GM19468 (cell line): ENCODE measurements around the gene GJB3.
"Not testable (repeated sequence)": the region's sequence is repeated elsewhere in the genome, so short reads cannot be mapped to it uniquely, and the experiment has no call there.

Experiments used
- ATAC-seq: cut with Tn5 transposase; IDR thresholded peaks from one replicate; pipeline ENCODE4 v1.9.1; 2021; ENCODE audit warnings: mild to moderate bottlenecking, moderate library complexity, moderate number of reproducible peaks; ENCODE audit not compliant: unreplicated experiment; ENCODE audit errors: extremely low read depth

The GJB3 gene

DNA sequence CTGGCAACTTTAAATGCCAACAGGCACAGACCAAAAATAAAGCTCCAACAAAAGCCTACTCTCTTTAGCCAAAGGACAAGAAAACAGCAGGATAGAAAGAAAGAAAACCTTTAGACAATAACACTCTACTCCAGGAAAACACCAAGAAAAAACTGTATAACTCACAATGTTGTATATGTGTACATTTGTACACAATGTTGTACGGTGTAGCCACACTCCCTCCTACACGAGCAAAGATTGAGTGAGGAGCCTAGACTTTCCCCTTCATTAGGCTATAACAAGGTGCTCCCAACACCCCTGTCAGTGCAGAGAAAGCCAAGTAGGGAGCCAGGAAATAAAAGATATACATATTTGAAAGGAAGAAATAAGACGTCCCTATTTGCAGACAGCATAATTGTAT, 35.8 kb downstream of the GJB3 start:
- ATAC-seq = no peak

DNA sequence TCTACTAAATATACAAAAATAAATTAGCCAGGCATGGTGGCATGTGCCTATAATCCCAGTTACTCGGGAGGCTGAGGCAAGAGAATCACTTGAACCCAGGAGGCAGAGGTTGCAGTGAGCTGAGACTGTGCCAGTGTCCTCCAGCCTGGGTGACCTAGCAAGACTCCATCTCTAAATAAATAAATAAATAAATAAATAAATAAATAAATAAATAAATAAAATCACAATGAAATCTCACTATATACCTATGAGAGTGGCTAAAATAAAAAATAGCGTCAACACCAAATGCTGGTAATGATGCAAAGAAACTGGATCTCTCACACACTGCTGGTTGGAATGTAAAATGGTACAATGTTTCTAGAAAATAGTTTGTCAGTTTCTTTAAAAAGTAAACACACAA, 37.8 kb downstream of the GJB3 start:
- ATAC-seq = not testable (repeated sequence)

DNA sequence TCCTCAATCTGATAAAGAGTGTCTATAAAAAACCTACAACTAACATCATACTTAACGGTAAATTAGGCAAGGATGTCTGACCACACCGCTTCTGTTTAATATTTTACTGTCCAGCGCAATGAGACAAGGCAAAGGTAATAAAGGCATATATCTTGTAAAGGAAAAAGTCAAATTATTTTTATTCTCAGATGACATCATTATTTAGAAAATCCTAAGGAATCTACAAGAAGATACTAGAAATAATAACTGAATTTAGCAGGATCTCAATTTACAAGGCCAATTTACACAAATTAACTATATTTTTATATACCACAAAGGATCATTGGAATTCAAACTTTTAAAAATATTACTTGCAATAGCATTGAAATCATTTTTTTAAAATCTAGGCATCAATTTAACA, 41.2 kb downstream of the GJB3 start:
- no peak for ATAC-seq

DNA sequence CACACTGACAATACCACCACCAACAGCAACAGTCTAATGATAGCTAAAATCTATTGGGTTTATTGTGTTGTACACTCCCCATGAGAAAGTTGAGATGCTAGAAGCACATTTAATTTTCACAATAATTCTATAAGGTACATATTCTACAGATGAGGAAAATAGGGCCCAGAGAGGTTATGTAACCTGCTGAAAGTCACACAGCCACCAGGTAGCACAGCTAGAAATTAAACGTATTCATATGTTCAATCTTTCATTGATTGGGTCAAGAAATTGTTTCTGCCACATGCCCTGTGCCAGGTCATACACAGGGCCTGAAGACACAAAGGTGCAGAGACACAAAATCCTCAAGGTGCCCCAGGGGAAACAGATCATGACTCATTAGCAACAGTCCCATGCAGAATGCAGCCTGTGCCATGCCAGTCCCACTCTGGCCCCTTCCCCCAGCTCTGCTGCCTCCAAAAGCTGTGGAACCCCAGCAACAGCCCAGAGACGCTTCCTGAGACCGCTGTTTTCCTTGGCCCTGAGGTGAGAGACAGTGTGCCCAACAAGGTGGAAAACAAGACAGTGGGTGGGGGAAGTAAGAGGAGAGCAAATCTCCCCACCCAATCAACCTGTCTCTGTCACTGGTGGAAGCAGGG, 43.9 kb downstream of the GJB3 start:
- no peak for ATAC-seq

DNA sequence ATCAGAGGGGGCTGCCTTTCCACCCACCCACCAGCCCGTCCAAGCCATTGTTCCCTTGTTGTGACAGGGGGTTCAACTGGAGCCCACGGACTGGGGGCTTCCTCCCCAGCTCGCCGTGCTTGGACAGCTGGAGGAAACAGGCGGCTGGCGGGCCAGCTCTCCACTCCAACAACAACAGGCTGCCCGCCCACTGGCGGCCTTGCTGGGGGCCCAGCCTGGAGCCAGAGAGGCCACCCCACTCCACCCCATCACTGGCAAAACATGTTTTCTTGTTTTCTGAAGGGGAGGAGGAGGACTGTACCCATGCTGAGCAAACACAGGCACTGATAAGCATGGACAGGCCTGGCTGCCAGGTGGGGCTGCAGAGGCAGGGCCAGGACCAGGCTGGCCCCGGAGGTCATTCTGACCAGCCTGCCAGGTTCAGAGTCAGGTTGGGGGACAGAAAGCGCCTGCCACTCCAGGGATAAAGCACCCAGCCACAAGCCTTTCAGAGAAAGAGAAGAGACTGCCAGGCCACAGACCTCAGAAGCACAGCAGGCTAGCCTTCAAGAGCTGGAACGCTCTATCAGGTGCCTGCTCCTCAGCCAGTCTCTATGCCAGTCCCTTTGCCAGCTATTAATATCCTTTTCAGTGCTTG, 44.6 kb downstream of the GJB3 start:
- ATAC-seq = no peak

DNA sequence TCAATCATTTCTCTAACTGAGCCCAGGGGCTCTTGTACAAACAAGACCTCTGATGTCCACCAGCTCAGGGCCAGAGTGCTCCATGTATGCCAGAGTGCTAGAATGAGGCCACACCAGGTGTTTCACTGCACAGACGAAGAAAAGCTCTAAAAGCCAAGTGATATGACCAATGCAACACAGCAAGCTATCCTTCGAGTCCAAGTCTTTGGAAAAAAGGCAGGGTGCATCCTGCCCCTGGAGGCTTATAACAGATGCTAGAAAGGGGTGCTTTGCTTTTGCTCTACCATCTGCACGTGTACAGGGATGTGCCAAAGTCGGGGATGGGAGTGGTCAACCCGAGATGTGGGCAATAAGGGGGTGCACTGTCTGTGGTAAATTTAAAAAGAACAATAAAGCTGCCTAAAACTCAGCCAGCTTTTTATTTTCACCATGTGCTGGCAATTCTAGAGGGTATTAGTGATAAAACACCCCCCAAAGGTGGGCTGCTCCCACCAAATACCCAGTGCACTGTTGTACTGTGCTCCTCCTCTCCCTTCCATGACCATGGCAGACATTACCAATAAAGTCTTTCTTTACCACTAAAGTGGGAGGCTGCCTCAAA, 46.4 kb downstream of the GJB3 start:
- no peak for ATAC-seq

DNA sequence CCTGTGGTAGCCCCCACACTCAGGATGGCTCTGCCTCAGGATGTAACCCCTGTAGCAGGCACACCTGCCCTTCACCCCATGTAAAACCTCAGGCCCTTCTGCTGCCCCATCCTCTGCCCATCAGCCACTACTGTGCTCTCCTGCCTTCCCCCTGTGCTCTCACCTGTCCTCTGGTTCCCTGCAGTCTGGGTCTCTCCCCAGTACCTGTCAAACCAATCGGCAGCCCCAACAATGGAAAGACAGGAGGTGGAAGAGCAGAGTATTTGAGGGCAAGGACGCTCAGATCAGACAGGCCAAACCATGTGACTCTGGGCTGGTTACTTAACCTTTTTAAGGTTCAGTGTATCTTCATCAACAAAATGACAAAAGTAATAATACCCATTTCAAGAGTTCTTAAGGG, 47.6 kb downstream of the GJB3 start:
- no peak for ATAC-seq

DNA sequence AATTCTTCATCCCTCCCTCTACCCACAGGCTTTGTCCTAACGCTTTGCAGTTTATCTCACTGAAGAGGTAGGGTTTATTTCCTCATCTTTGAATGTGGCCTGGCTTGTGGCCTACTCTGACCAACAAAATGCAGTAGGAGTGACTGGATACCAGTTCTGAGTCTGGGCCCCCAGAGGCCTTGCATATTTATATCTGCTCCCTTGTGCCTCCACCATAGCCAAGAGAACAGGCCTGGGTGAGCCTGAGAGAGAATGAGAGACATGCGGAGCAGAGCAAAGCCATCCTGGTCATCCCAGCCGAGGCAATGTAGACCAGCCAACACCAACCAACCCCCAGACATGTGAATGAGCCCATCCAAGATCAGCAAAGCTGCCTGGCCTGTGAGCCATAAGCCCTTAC, 48.2 kb downstream of the GJB3 start:
- ATAC-seq = no peak

DNA sequence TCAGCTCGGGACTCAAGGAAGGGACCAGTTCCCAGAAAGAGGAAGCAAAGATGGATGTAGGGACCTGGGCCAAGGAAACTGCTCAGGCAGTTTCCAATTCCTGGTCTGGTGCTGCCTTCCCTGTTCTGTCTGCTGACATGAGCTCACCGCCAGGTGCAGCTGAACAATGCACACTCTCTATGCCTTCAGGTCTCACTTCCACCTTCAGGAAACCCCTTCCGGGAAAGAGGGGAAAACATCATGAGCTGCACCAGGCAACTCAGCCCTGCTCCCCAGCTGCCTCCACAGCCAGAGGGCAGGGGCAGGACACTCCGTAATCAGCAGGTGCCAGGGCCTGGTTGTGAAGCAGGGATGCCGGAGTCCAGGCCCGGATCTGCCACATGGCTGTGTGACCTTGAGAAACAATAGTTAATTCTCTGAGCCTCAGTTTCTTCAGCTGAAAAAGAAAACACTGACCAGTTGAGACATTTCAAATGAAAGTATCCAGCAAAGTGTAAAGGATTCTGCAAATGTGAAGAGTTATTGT, 50.8 kb downstream of the GJB3 start:
- ATAC-seq = no peak

DNA sequence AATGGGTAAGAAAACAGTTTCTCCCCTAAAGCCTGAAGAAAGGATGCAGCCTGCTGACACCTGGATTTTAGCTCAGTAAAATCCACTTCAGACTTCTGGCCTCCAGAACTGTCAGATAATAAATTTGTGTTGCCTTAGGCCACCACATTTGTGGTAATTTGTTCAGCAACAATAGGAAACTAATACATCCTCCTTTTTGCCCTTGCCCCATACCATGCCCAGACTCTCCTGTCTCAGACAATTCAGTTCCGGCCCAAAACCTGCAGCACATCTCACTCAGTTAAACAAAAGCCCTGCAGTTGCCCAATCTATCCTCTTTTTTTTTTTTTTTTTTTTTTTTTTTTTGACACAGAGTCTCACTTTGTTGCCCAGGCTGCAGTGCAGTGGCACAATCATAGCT, 52.7 kb downstream of the GJB3 start:
- ATAC-seq = no peak
